ENCODE data around the gene PCDHA4.
"Not testable (repeated sequence)": the region's sequence is repeated elsewhere in the genome, so short reads cannot be mapped to it uniquely, and the experiment has no call there.

The PCDHA4 gene

DNA sequence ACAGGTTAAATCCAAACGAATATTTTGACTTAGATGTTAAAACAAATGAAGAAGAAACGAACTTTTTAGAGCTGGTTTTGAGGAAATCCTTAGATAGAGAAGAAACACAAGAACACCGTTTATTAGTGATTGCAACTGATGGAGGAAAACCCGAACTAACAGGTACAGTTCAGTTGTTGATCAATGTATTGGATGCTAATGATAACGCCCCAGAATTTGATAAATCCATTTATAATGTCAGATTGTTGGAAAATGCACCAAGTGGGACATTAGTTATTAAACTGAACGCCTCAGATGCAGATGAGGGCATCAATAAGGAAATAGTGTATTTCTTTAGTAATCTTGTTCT is 15.4 kb downstream of the PCDHA4 start:
- DNase-seq: no peak

DNA sequence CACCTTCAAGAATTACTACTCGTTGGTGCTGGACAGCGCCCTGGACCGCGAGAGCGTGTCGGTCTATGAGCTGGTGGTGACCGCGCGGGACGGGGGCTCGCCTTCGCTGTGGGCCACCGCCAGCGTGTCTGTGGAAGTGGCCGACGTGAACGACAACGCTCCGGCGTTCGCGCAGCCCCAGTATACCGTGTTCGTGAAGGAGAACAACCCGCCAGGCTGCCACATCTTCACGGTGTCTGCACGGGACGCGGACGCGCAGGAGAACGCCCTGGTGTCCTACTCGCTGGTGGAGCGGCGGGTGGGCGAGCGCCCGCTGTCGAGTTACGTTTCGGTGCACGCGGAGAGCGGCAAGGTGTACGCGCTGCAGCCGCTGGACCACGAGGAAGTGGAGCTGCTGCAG is 16.1 kb downstream of the PCDHA4 start:
- DNase-seq: not testable (repeated sequence)

DNA sequence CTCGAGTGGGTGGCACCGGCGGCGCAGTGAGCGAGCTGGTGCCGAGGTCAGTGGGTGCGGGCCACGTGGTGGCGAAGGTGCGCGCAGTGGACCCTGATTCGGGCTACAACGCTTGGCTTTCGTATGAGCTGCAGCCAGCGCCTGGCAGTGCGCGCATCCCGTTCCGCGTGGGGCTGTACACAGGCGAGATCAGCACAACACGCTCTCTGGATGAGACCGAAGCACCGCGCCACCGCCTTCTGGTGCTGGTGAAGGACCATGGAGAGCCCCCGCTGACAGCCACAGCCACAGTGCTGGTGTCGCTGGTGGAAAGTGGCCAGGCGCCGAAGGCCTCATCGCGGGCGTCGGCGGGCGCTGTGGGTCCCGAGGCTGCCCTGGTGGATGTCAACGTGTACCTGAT is 16.6 kb downstream of the PCDHA4 start:
- no peak for DNase-seq

DNA sequence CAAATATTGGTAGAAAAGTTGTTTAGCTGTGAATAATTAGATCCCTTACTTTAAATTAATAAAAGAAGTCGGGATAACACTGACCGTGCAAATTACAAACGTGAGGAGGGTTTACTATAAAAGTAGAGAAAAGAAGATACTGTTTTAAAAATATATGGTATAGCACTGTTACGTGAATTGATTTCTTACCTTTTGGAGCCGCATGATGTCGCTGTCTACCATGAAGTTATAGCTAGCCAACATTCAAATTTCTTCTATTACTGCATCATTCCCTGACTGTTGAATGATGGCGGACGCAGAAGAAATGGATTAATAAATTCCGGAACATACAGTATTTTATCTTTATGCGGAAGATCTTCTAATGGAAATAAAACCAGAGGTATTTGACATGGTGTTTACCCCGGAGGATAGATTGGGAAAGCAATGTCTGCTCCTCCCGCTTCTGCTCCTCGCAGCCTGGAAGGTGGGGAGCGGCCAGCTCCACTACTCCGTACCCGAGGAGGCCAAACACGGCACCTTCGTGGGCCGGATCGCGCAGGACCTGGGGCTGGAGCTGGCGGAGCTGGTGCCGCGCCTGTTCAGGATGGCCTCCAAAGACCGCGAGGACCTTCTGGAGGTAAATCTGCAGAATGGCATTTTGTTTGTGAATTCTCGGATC is 21.0 kb downstream of the PCDHA4 start, which contains the start of gene PCDHA6:
TSS of gene PCDHA6 (plus strand) at position 257 of the 658 bp plus-strand sequence. CDS start at position 389, 132 bp downstream.
- no peak for DNase-seq

DNA sequence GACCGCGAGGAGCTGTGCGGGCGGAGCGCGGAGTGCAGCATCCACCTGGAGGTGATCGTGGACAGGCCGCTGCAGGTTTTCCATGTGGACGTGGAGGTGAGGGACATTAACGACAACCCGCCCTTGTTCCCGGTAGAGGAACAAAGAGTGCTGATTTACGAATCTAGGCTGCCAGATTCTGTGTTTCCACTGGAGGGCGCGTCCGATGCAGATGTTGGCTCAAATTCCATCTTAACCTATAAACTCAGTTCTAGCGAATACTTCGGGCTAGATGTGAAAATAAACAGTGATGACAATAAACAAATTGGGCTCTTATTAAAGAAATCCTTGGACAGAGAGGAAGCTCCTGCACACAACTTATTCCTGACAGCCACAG is 21.5 kb downstream of the PCDHA4 start:
- DNase-seq: no peak

DNA sequence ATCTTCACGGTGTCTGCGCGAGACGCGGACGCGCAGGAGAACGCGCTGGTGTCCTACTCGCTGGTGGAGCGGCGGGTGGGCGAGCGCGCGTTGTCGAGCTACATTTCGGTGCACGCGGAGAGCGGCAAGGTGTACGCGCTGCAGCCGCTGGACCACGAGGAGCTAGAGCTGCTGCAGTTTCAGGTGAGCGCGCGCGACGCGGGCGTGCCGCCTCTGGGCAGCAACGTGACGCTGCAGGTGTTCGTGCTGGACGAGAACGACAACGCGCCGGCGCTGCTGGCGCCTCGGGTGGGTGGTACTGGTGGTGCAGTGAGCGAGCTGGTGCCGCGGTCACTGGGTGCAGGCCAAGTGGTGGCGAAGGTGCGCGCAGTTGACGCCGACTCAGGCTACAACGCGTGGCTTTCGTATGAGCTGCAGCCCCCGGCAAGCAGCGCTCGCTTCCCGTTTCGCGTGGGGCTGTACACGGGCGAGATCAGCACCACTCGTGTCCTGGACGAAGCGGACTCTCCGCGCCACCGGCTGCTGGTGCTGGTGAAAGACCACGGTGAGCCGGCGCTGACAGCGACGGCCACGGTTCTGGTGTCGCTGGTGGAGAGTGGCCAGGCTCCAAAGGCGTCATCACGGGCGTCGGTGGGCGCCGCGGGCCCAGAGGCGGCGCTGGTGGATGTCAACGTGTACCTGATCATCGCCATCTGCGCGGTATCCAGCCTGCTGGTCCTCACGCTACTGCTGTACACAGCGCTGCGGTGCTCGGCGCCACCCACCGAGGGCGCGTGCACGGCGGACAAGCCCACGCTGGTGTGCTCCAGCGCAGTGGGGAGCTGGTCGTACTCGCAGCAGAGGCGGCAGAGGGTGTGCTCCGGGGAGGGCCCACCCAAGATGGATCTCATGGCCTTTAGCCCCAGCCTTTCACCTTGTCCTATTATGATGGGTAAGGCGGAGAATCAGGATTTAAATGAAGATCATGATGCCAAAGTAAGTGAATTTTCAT is 22.9 kb downstream of the PCDHA4 start:
- DNase-seq: not testable (repeated sequence)

DNA sequence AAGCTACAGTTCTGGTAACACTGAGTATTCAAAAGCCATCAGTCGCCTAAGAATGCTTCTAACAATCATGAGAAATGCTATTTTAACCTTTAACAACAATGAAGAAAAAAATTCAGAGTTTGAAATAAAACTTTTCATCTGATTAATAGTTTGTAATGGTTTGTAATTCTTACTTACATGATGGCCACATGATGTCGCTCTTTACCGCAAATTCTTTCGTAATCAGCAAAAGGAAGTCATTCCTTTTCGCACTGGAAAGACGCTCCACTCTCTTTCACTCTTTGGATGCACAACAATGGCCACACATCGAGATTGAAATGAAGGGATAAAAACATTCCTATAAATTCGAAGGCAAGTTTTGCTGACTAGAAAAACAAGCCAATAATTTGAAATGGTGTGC is 27.1 kb downstream of the PCDHA4 start, which contains the start of gene PCDHA7:
TSS of gene PCDHA7 (plus strand) at position 277 of the 400 bp plus-strand sequence. CDS start at position 392, 115 bp downstream.
- DNase-seq: no peak

DNA sequence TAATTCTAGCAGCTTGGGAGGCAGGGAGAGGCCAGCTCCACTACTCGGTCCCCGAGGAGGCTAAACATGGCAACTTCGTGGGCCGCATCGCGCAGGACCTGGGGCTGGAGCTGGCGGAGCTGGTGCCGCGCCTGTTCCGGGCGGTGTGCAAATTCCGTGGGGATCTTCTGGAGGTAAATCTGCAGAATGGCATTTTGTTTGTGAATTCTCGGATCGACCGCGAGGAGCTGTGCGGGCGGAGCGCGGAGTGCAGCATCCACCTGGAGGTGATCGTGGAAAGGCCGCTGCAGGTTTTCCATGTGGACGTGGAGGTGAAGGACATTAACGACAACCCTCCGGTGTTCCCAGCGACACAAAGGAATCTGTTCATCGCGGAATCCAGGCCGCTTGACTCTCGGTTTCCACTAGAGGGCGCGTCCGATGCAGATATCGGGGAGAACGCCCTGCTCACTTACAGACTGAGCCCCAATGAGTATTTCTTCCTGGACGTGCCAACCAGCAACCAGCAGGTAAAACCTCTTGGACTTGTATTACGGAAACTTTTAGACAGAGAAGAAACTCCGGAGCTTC is 27.7 kb downstream of the PCDHA4 start:
- DNase-seq: not testable (repeated sequence)

DNA sequence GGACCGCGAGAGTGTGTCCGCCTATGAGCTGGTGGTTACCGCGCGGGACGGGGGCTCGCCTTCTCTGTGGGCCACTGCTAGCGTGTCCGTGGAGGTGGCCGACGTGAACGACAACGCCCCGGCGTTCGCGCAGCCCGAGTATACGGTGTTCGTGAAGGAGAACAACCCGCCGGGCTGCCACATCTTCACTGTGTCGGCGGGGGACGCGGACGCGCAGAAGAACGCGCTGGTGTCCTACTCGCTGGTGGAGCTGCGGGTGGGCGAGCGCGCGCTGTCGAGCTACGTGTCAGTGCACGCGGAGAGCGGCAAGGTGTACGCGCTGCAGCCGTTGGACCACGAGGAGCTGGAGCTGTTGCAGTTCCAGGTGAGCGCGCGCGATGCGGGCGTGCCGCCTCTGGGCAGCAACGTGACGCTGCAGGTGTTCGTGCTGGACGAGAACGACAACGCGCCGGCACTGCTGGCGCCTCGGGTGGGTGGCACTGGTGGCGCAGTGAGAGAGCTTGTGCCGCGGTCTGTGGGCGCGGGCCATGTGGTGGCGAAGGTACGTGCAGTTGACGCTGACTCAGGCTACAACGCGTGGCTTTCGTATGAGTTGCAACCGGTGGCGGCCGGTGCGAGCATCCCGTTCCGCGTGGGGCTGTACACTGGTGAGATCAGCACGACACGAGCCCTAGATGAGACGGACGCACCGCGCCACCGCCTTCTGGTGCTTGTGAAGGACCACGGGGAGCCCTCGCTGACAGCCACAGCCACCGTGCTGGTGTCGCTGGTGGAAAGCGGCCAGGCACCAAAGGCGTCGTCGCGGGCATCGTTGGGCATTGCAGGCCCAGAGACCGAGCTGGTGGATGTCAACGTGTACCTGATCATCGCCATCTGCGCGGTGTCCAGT is 29.0 kb downstream of the PCDHA4 start:
- DNase-seq: no peak

DNA sequence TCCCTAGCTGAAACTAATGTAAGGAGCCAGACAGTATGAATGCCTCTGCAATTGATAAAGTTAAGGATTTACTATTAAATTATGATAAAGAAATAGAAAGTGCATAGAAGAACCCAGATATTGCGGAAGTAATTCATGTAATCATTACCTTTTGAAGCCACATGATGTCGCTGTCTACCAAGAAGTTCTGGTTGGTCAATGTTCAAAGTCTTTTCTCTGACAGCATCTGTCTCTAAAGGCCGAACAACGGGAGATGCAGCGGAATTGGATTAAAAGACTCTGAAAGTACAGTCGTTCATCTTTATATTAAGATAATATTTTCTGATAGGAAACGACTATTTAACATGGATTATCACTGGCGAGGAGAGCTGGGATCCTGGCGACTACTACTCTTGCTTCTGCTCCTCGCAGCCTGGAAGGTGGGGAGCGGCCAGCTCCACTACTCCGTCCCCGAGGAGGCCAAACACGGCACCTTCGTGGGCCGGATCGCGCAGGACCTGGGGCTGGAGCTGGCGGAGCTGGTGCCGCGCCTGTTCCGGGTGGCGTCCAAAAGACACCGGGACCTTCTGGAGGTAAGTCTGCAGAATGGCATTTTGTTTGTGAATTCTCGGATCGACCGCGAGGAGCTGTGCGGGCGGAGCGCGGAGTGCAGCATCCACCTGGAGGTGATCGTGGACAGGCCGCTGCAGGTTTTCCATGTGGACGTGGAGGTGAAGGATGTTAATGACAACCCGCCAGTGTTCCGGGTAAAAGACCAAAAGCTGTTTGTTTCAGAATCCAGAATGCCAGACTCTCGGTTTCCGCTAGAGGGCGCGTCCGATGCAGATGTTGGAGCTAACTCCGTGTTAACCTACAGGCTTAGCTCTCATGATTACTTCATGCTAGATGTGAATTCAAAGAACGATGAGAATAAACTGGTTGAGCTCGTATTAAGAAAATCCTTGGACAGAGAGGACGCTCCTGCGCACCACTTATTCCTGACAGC is 34.4 kb downstream of the PCDHA4 start, which contains the start of gene PCDHA8:
TSS of gene PCDHA8 (plus strand) at position 210 of the 985 bp plus-strand sequence. CDS start at position 345, 135 bp downstream.
- DNase-seq: no peak

DNA sequence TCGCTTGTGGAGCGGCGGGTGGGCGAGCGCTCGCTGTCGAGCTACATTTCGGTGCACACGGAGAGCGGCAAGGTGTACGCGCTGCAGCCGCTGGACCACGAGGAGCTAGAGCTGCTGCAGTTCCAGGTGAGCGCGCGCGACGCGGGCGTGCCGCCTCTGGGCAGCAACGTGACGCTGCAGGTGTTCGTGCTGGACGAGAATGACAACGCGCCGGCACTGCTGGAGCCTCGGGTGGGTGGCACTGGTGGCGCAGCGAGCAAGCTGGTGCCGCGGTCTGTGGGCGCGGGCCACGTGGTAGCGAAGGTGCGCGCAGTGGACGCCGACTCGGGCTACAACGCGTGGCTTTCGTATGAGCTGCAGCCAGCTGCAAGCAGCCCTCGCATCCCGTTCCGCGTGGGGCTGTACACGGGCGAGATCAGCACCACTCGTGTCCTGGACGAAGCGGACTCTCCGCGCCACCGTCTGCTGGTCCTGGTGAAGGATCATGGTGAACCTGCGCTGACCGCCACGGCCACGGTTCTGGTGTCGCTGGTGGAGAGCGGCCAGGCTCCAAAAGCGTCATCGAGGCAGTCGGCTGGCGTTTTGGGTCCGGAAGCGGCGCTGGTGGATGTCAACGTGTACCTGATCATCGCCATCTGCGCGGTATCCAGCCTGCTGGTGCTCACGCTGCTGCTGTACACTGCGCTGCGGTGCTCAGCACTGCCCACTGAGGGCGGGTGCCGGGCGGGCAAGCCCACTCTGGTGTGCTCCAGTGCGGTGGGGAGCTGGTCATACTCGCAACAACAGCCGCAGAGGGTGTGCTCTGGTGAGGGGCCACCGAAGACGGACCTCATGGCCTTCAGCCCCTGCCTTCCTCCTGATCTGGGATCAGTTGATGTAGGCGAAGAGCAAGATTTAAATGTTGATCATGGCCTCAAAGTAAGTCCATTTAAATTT is 36.2 kb downstream of the PCDHA4 start:
- DNase-seq: no peak

DNA sequence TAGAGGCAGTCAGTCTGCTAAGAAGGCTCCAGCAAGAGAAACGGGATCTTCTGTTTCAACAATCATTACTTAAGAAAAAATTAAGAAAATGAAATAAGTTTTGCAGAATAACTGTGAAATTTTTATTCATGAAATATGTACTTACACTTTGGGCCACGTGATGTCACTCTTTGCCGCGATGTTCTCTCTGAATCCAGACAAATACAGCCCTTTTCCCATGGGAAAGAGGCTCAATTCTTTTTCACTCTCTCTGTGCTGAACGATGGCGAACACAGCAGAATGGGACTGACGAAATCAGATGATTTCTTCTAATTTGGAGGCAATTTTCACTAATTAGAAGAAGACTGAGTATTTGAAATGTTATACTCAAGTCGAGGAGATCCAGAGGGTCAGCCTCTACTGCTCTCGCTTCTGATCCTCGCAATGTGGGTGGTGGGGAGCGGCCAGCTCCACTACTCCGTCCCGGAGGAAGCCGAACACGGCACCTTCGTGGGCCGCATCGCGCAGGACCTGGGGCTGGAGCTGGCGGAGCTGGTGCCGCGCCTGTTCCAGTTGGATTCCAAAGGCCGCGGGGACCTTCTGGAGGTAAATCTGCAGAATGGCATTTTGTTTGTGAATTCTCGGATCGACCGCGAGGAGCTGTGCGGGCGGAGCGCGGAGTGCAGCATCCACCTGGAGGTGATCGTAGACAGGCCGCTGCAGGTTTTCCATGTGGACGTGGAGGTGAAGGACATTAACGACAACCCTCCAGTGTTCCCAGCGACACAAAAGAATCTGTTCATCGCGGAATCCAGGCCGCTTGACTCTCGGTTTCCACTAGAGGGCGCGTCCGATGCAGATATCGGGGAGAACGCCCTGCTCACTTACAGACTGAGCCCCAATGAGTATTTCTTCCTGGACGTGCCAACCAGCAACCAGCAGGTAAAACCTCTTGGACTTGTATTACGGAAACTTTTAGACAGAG is 41.6 kb downstream of the PCDHA4 start, which contains the start of gene PCDHA9:
TSS of gene PCDHA9 (plus strand) at position 244 of the 964 bp plus-strand sequence. CDS start at position 358, 114 bp downstream.
- DNase-seq: not testable (repeated sequence)

DNA sequence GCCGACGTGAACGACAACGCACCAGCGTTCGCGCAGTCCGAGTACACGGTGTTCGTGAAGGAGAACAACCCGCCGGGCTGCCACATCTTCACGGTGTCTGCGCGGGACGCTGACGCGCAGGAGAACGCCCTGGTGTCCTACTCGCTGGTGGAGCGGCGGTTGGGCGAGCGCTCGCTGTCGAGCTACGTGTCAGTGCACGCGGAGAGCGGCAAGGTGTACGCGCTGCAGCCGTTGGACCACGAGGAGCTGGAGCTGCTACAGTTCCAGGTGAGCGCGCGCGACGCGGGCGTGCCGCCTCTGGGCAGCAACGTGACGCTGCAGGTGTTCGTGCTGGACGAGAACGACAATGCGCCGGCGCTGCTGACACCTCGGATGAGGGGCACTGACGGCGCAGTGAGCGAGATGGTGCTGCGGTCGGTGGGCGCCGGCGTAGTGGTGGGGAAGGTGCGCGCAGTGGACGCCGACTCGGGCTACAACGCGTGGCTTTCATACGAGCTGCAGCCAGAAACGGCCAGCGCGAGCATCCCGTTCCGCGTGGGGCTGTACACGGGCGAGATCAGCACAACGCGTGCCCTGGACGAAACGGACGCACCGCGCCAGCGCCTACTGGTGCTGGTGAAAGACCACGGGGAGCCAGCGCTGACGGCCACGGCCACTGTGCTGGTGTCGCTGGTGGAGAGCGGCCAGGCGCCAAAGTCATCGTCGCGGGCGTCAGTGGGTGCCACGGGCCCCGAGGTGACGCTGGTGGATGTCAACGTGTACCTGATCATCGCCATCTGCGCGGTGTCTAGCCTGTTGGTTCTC is 43.2 kb downstream of the PCDHA4 start:
- not testable (repeated sequence) for DNase-seq

DNA sequence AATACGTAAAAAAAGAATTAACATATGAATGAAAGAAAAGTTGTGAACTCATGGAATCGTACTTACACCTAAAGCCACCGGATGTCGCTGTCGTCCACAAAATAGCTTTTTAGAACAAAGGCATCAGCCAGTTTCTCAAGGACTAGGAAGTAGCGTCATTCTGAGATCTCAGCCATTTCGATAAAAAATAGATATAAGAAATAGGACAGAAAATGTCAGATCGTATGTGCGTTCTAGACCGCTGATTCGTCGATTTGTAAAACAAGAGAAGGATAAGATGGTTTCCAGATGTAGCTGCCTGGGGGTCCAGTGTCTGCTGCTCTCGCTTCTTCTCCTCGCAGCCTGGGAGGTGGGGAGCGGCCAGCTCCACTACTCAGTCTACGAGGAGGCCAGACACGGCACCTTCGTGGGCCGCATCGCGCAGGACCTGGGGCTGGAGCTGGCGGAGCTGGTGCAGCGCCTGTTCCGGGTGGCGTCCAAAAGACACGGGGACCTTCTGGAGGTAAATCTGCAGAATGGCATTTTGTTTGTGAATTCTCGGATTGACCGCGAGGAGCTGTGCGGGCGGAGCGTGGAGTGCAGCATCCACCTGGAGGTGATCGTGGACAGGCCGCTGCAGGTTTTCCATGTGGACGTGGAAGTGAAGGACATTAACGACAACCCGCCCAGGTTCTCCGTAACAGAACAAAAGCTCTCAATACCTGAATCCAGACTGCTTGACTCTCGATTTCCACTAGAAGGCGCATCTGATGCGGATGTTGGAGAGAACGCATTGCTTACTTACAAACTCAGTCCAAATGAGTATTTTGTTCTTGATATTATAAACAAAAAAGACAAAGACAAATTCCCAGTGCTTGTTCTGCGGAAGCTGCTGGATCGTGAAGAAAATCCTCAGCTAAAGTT is 49.2 kb downstream of the PCDHA4 start, which contains the start of gene PCDHA10:
TSS of gene PCDHA10 (plus strand) at position 126 of the 903 bp plus-strand sequence. CDS start at position 278, 152 bp downstream.
- DNase-seq: peak; percentile 0 to 4

DNA sequence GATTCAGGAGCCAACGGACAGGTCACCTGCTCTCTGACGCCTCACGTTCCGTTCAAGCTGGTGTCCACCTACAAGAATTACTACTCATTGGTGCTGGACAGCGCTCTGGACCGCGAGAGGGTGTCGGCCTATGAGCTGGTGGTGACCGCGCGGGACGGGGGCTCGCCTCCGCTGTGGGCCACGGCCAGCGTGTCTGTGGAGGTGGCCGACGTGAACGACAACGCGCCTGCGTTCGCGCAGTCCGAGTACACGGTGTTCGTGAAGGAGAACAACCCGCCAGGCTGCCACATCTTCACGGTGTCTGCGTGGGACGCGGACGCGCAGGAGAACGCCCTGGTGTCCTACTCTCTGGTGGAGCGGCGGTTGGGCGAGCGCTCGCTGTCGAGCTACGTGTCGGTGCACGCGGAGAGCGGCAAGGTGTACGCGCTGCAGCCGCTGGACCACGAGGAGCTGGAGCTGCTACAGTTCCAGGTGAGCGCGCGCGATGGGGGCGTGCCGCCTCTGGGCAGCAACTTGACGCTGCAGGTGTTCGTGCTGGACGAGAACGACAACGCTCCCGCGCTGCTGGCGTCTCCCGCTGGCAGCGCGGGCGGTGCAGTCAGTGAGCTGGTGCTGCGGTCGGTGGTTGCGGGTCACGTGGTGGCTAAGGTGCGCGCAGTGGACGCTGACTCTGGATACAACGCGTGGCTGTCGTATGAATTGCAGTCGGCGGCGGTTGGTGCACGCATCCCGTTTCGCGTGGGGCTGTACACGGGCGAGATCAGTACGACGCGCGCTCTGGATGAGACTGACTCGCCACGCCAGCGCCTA is 50.5 kb downstream of the PCDHA4 start:
- no peak for DNase-seq

DNA sequence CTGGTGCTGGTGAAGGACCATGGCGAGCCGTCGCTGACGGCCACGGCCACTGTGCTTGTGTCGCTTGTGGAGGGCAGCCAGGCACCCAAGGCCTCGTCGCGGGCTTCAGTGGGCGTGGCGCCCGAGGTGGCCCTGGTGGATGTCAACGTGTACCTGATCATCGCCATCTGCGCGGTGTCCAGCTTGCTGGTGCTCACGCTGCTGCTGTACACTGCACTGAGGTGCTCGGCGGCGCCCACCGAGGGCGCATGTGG is 51.0 kb downstream of the PCDHA4 start:
- no peak for DNase-seq
